Skeletal muscle satellite cell (primary cell): ENCODE results near the gene RPS6KA6. TPM values are rescaled to one million over a fixed set of nuclear protein-coding genes. Genes with fewer than 3 reads are reported as not detected.

ENCODE experiments used
- H3K27me3 ChIP-seq: 2 replicates; pipeline ENCODE4 v1.7.0; 2013; ENCODE audit warnings: low read length; ENCODE audit not compliant: control insufficient read depth, insufficient read depth
- H3K36me3 ChIP-seq: 2 replicates; pipeline ENCODE4 v1.7.0; 2013; ENCODE audit warnings: mild to moderate bottlenecking, control low read depth, low read length; ENCODE audit not compliant: insufficient read depth
- H3K4me1 ChIP-seq: 2 replicates; pipeline ENCODE4 v1.7.0; 2013; ENCODE audit warnings: low read length; ENCODE audit not compliant: control insufficient read depth, insufficient read depth
- H3K4me2 ChIP-seq: 2 replicates; pipeline ENCODE4 v1.7.0; 2013; ENCODE audit warnings: mild to moderate bottlenecking, low read length
- H3K4me3 ChIP-seq: 2 replicates; pipeline ENCODE4 v1.7.0; 2013; ENCODE audit warnings: low read length
- H3K9ac ChIP-seq: 2 replicates; pipeline ENCODE4 v1.7.0; 2013; ENCODE audit warnings: mild to moderate bottlenecking, low read depth, low read length, moderate library complexity
- H3K9me3 ChIP-seq: replicated peaks from 2 replicates; pipeline ENCODE4 v1.7.0; 2013; ENCODE audit warnings: mild to moderate bottlenecking, control low read depth, low read length
- total RNA-seq: library from RNA; depleted of rRNA; stranded (reverse); fragments of >200 nt; gene quantifications from 2 replicates; pipeline ENCODE4 v1.2.3, GENCODE V29; 2012; rRNA removed

The RPS6KA6 gene
- total RNA-seq: 2.5 and 3.9 TPM in 2 replicates

DNA sequence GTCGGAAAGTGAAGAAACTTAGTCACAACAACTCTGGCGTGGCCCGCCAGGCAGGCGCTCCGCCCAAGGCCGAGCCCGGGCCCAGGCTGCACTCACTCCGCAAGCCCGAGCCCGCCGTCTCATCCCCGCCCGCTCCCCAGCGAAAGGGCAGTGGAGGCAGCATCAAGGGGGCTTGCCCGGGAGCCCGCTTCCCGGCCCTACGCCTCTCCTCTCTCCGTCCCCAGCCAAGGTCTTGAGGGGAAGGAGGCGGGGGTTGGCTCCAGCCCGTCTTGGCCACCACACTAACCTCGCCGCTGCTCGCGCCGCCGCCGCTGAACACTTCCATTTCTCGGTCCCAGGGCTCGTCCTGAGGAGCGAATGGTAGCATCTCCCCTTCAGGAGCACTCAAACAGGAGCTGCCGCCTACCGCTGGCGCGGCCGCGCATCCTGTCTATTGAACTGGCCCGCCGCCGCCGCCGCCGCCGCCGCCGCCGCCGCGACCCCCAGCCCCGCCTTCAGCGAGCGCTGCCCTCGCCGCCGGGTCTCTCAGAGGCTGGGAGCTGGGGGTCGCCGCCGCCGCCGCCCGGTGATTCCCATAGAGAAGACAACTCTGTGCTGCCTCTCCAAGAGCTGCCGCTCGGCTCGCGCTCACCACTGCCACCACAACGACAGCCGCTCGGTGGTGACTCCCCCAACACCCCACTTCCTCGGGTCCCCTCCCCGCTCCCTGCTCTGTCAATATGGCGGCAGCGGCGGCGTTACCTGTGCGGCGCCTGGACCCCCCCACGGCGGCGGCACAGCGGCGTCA is at the start of gene RPS6KA6:
RPS6KA6 (minus strand) TSS at position 667 of the 787 bp plus-strand sequence; CDS start at position 367, 300 bp downstream.
- Histone ChIP-seq H3K4me2 (peak within 1 kb of the TSS; percentile 73), H3K4me3 (peak within 1 kb of the TSS; percentile 85), H3K4me1 (no peaks in the 10 kb centered on the region), H3K36me3 (no peaks in the 10 kb centered on the region), H3K27me3 (no peaks in the 10 kb centered on the region), H3K9ac (peak within 1 kb of the TSS; percentile 62), H3K9me3 (no peaks in the 10 kb centered on the region)

DNA sequence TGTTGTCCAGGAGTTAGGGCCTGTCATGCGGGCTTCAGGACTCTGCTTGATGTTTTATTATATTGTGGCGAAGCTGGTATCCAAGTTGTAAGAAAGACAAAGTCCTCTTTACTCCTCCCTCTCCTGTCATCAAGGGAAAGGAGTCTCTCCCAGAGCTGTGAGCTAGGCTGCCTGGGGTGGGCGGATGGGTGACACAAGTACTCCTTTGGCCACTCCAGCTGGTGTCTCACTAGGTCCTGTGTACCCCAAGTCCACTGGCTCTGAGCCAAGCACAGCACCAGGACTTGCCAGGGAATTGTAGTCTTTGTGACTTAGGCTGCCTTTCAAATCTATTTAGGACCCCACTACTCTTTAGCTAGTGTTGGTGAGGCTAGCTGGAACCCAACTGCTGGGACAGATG is 36.7 kb upstream of the RPS6KA6 start:
- no peak overlapping the region for H3K4me2 ChIP-seq
- H3K27me3 ChIP-seq: no peaks in the 10 kb centered on the region
- H3K4me3 ChIP-seq: no peak overlapping the region
- H3K36me3 ChIP-seq: no peaks in the 10 kb centered on the region
- no peaks in the 10 kb centered on the region for H3K4me1 ChIP-seq
- H3K9ac ChIP-seq: no peak overlapping the region
- no peaks in the 10 kb centered on the region for H3K9me3 ChIP-seq

DNA sequence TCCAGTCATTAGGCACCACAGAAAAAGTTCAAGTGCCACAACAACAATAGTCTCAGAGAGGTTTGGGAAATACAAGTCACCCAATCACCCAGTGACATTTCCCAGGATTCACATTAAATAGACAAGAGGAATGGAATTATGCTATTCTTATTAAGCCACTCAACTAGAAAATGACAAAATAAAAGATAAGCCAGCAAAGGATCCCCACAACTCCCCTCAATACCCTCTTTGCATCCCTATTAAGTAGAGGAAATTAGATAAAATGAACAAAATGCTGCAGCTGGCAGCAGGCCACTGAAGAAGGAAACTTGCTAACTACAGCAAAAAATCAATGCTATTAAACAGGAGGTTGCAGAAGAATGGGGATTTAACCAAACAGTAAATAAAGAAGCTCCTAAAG is 35.3 kb upstream of the RPS6KA6 start:
- Histone ChIP-seq H3K4me3 (no peak overlapping the region), H3K27me3 (no peaks in the 10 kb centered on the region), H3K36me3 (no peaks in the 10 kb centered on the region), H3K9ac (no peak overlapping the region), H3K4me2 (no peak overlapping the region), H3K9me3 (no peaks in the 10 kb centered on the region), H3K4me1 (no peaks in the 10 kb centered on the region)

GRCh38 chrX:84221181-84221580 is 33.2 kb upstream of the RPS6KA6 start:
- no peak overlapping the region for H3K4me3 ChIP-seq
- H3K9me3 ChIP-seq: no peaks in the 10 kb centered on the region
- H3K4me1 ChIP-seq: no peaks in the 10 kb centered on the region
- H3K36me3 ChIP-seq: no peaks in the 10 kb centered on the region
- no peak overlapping the region for H3K9ac ChIP-seq
- H3K4me2 ChIP-seq: no peak overlapping the region
- no peaks in the 10 kb centered on the region for H3K27me3 ChIP-seq

DNA sequence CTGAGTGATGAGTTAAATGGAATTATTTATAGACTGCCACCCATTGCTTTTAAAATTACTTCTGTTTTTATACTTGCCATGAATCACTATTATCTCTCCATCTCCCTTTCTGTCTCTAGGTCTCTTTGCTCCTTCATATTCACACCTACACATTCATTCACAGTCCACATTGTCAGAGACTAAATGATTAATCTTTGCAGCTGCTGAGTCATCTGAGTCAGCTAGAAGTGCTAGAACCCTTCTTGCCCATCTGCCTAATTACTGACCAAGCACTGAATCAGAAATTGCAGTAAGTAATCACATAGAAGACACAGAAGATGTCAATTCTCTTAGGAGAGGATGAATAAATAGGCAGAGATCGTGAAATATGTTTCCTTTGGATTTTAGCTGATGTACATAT is 31.6 kb upstream of the RPS6KA6 start:
- Histone ChIP-seq H3K9ac (no peak overlapping the region), H3K27me3 (no peaks in the 10 kb centered on the region), H3K9me3 (no peaks in the 10 kb centered on the region), H3K4me2 (no peak overlapping the region), H3K4me3 (no peak overlapping the region), H3K36me3 (no peaks in the 10 kb centered on the region), H3K4me1 (no peaks in the 10 kb centered on the region)

- H3K27me3 ChIP-seq: no peaks in the 10 kb centered on the region
- H3K4me1 ChIP-seq: no peaks in the 10 kb centered on the region
- H3K4me3 ChIP-seq: no peak overlapping the region
- no peaks in the 10 kb centered on the region for H3K9me3 ChIP-seq
- no peak overlapping the region for H3K4me2 ChIP-seq
- no peak overlapping the region for H3K9ac ChIP-seq
- H3K36me3 ChIP-seq: no peaks in the 10 kb centered on the region
These were observed 30.7 kb upstream of the RPS6KA6 start for GRCh38 chrX:84218726-84219125.

DNA sequence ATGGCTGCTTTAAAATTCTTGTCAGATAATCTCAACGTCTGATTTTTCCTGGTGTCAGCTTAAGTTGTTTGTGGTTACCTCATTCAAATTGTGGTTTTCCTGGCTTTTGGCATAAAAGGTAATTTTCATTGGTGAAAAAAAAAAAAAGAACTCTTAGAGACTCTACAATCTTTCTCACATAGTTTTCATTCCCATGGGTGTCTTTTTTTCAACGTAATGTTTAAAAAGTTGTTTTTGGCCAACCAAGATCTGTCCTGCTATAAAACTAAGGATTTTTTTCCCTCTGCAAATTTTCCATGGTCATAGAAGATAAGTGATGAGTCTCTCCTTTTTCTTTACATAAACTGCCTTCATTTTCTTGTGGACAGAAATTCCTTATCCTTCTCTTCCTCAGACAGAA is 28.9 kb upstream of the RPS6KA6 start:
- H3K4me1 ChIP-seq: no peaks in the 10 kb centered on the region
- no peaks in the 10 kb centered on the region for H3K9me3 ChIP-seq
- H3K36me3 ChIP-seq: no peaks in the 10 kb centered on the region
- no peaks in the 10 kb centered on the region for H3K27me3 ChIP-seq
- no peak overlapping the region for H3K4me3 ChIP-seq
- H3K4me2 ChIP-seq: no peak overlapping the region
- H3K9ac ChIP-seq: no peak overlapping the region

DNA sequence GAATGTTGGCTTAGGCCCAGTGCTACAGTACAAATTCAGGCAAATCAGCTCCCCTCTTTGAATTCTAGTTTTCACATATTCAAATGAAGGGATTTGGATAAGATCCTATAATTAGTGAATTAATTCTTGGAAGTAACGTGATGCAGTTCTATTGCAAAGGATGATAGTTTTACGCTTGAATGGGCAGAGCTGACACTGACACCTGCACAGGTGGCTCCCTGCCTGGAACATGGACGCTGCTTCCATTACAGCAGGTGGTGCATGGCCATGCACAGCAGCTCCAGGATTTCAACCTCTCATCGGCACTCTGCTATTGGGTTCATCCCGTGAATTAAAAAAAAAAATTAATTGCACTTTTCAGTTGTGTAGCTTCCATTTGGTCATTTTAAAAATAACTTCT is 28.4 kb upstream of the RPS6KA6 start:
- Histone ChIP-seq H3K9ac (no peak overlapping the region), H3K4me1 (no peaks in the 10 kb centered on the region), H3K4me2 (no peak overlapping the region), H3K36me3 (no peaks in the 10 kb centered on the region), H3K27me3 (no peaks in the 10 kb centered on the region), H3K9me3 (no peaks in the 10 kb centered on the region), H3K4me3 (no peak overlapping the region)

DNA sequence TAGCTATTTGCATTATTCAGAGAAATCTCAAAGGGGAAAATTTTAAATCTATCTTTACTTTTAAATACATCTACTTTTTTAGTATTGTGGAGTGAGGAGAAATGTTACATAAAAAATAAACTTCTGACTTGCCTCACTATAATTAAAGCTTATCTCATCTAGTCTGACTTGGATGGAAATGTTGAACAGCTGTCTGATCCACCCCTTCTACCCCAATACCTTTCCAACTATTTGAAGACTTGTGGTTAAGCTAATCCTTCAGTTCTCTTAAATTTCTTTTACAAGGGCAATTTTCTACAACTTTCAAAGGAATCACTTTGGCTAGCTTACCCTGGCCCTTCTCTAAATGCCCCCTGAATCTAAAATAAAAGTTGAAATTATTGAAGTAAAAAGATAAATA is 17.3 kb upstream of the RPS6KA6 start:
- no peaks in the 10 kb centered on the region for H3K4me1 ChIP-seq
- H3K4me2 ChIP-seq: no peak overlapping the region
- no peak overlapping the region for H3K4me3 ChIP-seq
- H3K9ac ChIP-seq: no peak overlapping the region
- H3K36me3 ChIP-seq: no peaks in the 10 kb centered on the region
- no peaks in the 10 kb centered on the region for H3K9me3 ChIP-seq
- no peaks in the 10 kb centered on the region for H3K27me3 ChIP-seq

DNA sequence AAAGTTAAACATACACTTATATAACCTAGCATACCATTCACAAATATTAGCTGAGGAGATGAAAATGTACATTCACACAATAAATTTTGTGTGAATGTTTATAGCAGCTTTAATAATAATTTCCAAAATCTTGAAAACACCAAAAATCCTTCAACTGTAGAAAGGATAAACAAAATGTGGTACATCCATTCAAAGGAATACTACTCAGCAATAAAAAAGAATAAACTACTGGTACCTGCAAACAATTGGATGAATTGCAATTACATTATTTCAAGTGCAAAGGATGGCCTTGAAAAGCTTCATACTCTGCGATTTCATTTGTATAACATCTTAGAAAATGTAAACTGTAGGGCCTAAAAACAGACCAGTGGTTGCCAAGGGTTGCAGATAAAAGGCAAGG is 11.7 kb upstream of the RPS6KA6 start:
- Histone ChIP-seq H3K4me3 (no peak overlapping the region), H3K36me3 (no peaks in the 10 kb centered on the region), H3K9ac (no peak overlapping the region), H3K9me3 (no peaks in the 10 kb centered on the region), H3K4me1 (no peaks in the 10 kb centered on the region), H3K27me3 (no peaks in the 10 kb centered on the region), H3K4me2 (no peak overlapping the region)

- H3K4me3 ChIP-seq: no peak overlapping the region
- no peaks in the 10 kb centered on the region for H3K4me1 ChIP-seq
- no peaks in the 10 kb centered on the region for H3K27me3 ChIP-seq
These were observed 9.6 kb upstream of the RPS6KA6 start for GRCh38 chrX:84197550-84197949.

GRCh38 chrX:84192006-84192405 is 4.0 kb upstream of the RPS6KA6 start:
- Histone ChIP-seq H3K4me3 (no peak overlapping the region), H3K4me1 (no peaks in the 10 kb centered on the region), H3K36me3 (no peaks in the 10 kb centered on the region), H3K4me2 (no peak overlapping the region), H3K27me3 (no peaks in the 10 kb centered on the region), H3K9ac (no peak overlapping the region), H3K9me3 (no peaks in the 10 kb centered on the region)

More at GRCh38 chrX:84197550-84197949, 9.6 kb upstream of the RPS6KA6 start:
- no peak overlapping the region for H3K4me2 ChIP-seq
- no peaks in the 10 kb centered on the region for H3K9me3 ChIP-seq
- no peak overlapping the region for H3K9ac ChIP-seq
- H3K36me3 ChIP-seq: no peaks in the 10 kb centered on the region
